AG10803 (cell line): ENCODE results near the gene DOCK1.
A peak's percentile ranks its signal among the peaks of the same experiment; 100 is the strongest.
"Not testable (repeated sequence)": the region's sequence is repeated elsewhere in the genome, so short reads cannot be mapped to it uniquely, and the experiment has no call there.

Experiments
- DNase-seq: peaks from one replicate; pipeline ENCODE4 v3.0.0; 2010; ENCODE audit warnings: low read depth
- H3K4me3 ChIP-seq: 2 replicates; pipeline ENCODE4 v1.5.1; 2011; ENCODE audit warnings: mild to moderate bottlenecking, low read length, control low read depth
- TF ChIP-seq, protein P1 (sequence below): conservative IDR thresholded peaks from 2 replicates; pipeline ENCODE4 v1.5.1; 2011; ENCODE audit warnings: mild to moderate bottlenecking, low read length, control low read depth, inconsistent platforms

DOCK1 gene

DNA sequence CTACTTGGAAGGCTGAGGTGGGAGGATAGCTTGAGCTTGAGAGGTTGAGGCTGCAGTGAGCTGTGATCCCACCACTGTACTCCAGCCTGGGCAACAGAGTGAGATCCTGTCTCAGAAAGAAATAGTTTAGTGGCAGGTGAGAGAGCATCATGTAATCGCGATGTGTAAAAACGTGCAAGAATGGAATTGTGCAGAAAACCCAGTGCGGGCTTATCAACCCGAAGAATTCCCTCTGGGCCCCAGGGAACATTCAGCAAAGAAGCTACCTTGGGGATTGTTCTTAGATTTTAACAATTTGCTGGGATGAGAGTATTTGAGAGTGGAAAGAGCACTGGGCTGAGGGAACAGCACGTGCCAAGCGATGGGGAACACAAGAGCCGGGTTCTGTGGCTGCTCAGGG is 398.5 kb downstream of the DOCK1 start:
- no peak for DNase-seq
- TF ChIP-seq, protein P1, sequence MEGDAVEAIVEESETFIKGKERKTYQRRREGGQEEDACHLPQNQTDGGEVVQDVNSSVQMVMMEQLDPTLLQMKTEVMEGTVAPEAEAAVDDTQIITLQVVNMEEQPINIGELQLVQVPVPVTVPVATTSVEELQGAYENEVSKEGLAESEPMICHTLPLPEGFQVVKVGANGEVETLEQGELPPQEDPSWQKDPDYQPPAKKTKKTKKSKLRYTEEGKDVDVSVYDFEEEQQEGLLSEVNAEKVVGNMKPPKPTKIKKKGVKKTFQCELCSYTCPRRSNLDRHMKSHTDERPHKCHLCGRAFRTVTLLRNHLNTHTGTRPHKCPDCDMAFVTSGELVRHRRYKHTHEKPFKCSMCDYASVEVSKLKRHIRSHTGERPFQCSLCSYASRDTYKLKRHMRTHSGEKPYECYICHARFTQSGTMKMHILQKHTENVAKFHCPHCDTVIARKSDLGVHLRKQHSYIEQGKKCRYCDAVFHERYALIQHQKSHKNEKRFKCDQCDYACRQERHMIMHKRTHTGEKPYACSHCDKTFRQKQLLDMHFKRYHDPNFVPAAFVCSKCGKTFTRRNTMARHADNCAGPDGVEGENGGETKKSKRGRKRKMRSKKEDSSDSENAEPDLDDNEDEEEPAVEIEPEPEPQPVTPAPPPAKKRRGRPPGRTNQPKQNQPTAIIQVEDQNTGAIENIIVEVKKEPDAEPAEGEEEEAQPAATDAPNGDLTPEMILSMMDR = no peak
- no peak overlapping the region for H3K4me3 ChIP-seq

DNA sequence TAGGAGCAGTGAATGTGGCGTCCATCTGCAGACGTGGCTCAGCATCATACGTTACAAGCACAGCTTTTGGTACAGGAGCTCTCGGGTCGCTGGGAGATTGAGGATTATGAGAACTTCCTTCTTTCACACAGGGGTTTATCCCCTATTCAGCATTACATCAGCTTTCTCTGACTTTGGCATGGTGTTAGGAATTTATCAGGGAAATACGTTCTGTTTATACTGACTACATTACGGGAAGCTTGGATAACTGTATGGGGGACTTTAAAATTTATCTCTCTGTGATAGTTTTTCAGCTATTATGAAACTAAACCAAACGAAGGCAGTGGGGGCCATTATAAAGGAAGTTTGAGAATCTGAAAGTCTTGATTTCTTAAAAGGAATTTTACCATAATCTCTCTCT is 401.3 kb downstream of the DOCK1 start:
- TF ChIP-seq, protein P1 = no peak
- no peak overlapping the region for H3K4me3 ChIP-seq
- no peak for DNase-seq

DNA sequence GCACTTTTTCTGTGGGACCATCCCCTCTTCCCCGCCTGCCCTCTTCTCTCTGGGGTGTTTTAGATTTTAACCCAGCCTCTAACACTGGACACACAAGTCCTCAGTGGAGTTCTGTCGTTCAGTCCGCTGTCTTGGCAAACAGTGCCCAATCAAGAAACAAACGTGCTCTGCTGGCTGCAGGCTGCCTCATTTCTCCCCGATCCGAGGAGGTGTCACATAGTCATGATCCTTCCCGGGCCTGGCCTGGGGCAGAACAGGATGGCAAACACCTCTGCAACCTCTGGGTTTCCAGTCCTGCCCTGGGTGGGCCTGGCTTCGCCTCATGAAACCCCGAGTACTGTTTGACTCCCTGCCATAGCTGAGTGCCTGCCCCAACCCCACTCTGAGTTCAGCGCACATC is 402.1 kb downstream of the DOCK1 start:
- DNase-seq = no peak
- H3K4me3 ChIP-seq = no peak overlapping the region
- TF ChIP-seq, protein P1 = no peak

DNA sequence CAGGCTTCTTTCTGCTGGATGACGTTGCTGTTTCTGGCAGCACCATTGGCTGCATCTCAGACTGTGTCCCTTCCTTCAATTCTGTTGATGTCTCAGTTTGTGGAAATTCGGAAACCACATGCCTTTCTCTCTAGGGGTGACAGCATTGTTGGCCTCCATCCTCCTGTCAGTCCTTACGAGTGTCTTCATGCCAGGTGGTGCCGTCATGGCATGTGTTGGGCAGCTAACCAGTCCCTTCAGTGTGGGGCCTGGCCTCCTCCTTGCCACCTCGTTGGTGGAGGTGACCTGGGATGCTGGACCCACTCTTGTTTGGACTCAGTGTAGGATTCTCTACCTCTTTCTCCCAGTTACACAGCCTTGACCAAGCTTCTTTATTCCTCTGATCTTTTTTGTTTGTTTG is 402.8 kb downstream of the DOCK1 start:
- TF ChIP-seq, protein P1 = no peak
- H3K4me3 ChIP-seq = no peak overlapping the region

DNA sequence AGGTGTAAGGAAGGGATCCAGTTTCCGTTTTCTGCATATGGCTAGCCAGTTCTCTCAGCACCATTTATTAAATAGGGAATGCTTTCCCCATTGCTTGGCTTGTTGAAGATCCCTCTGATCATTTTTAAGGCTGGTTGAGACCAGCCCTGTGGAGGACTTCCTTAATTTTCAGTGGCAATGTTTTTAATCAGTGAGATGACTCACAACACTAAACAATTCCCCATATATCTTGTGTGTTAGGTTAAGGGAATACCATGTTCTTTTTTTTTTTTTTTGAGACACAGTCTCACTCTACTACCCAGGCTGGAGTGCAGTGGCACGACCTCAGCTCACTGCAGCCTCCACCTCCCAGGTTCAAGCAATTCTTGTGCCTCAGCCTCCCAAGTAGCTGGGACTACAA is 404.4 kb downstream of the DOCK1 start:
- not testable (repeated sequence) for H3K4me3 ChIP-seq
- DNase-seq = peak; percentile 56

More for the DNA sequence above, 402.8 kb downstream of the DOCK1 start:
- no peak for DNase-seq

DNA sequence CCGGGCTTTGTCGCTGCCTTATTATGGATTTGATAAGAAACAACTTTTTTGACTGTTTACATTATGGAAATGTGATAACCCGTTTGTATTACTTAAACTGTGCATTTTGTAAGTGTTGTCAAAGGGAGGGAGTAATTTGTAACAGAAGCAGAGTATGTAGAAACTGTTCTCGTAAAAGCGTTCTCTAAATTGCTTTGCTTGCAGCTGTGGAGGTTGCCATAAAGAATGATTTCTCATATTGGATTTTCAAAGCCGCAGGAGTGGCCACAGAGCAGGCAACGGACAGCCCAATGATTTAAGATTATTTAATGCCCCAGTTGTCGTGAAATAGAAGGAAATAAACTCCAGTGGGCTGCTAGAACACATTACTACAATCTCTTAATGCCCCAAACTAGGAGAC is 405.2 kb downstream of the DOCK1 start:
- TF ChIP-seq, protein P1 = no peak
- no peak for DNase-seq

DNA sequence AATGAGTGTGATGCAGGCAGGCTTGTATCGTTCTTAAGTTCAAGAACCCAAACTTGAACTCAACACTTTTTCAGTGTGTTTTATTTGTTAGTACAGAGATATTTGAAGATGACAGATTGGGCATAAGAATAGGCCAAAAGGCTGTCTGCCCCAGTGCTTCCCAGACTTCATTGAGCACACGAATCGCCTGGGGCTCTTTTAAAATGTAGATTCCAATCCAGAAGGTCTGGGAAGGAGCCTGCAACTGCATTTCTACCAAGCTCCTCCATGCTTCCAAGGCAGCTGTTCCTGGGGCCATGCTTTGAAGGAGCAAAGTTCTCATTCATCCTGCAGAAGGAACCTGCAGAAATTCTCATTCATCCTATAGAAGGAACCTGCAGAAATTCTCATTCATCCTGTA is 405.7 kb downstream of the DOCK1 start:
- H3K4me3 ChIP-seq = no peak overlapping the region
- DNase-seq = no peak
- TF ChIP-seq, protein P1 = no peak

More for the DNA sequence above, 405.2 kb downstream of the DOCK1 start:
- H3K4me3 ChIP-seq = no peak overlapping the region
